Measurements from ENCODE around the gene ACVR2A.

GRCh38 chr2:147923846-147924245, 79.0 kb downstream of the ACVR2A start:
- TF ChIP-seq CTCF (IDR thresholded peaks at IDR 0.05) (no peak), POLR2A (IDR thresholded peaks at IDR 0.05; ENCODE audit: low read depth) (no peak), POLR2AphosphoS5 (IDR thresholded peaks at IDR 0.05) (no peak), EP300 (IDR thresholded peaks at IDR 0.05) (no peak)
